Stomach (tissue), 9 donors: ENCODE measurements around the gene BAZ2B. TPM values are rescaled to one million over a fixed set of nuclear protein-coding genes. Genes with fewer than 3 reads are reported as not detected.
A peak's percentile ranks its signal among the peaks of the same experiment; 100 is the strongest.

Experiments used
- DNase-seq, 2 donors: peaks; one replicate each; pipeline versions ENCODE4 v3.0.0 to v3.0.0-alpha.2; 2013 to 2019
- H3K27ac ChIP-seq, 5 donors: fragments of 200-600 bp in 4 of 5; sonication (generic) in 4 of 5; one replicate each; pipeline ENCODE4 v1.5.1; 2013 to 2019; ENCODE audit warnings: mild to moderate bottlenecking in 1 of 5, moderate library complexity in 1 of 5
- H3K27me3 ChIP-seq, 3 donors: fragments of 200-600 bp; sonication (generic); one replicate each; pipeline ENCODE4 v1.5.1; 2017 to 2019; ENCODE audit warnings: mixed run types in 1 of 3
- H3K36me3 ChIP-seq, 4 donors: fragments of 200-600 bp; sonication (generic); 1 replicate in 3 of 4; 2 replicates in 1 of 4; pipeline ENCODE4 v1.5.1; 2016 to 2019
- H3K4me1 ChIP-seq, 4 donors: fragments of 200-600 bp; sonication (generic); one replicate each; pipeline ENCODE4 v1.5.1; 2016 to 2019
- H3K4me3 ChIP-seq, 4 donors: fragments of 200-600 bp; sonication (generic) in 3 of 4; one replicate each; pipeline ENCODE4 v1.5.1; 2016 to 2019; ENCODE audit warnings: mild to moderate bottlenecking in 1 of 4
- H3K9me3 ChIP-seq, 4 donors: fragments of 200-600 bp; sonication (generic); one replicate each; pipeline ENCODE4 v1.5.1; 2016 to 2019
- EP300 ChIP-seq: sonication (generic); formaldehyde crosslinking; IDR thresholded peaks from one replicate; pipeline ENCODE4 v1.6.1; 2017; ENCODE audit warnings: antibody characterized with exemption
- POLR2A ChIP-seq, 4 donors: fragments of 450-650 bp; IDR thresholded peaks; one replicate each; pipeline ENCODE4 v1.6.1; 2016; ENCODE audit warnings: antibody characterized with exemption in 4 of 4, control low read depth in 2 of 4, mild to moderate bottlenecking in 1 of 4, moderate library complexity in 1 of 4
- POLR2AphosphoS5 ChIP-seq, 3 donors: sonication (generic); formaldehyde crosslinking; IDR thresholded peaks; one replicate each; pipeline ENCODE4 v1.6.1; 2016; ENCODE audit warnings: antibody characterized with exemption in 3 of 3
- WGBS, 5 donors: extraction: QIAGEN DNeasy Blood & Tissue Kit in 3 of 5; methylation state at CpG; one replicate each; pipeline versions ENCODE4 v1.1.5 to v1.1.7; 2013 to 2018; 5-methylcytosine and 5-hydroxymethylcytosine counted together
- intact Hi-C: fragments of 100-400 bp; cut with DNase I; formaldehyde crosslinking; loops from one replicate; pipeline ENCODE4 v1.15.1; 2023; ENCODE audit warnings: low total_unique reads
- polyA plus RNA-seq, 3 donors: library from polyadenylated mRNA; stranded (reverse); fragments of 200-250 nt; gene quantifications; one replicate each; pipeline ENCODE4 v1.2.3, GENCODE V29; 2013
- total RNA-seq, 5 donors: library from RNA; depleted of rRNA; stranded (reverse); fragments of >200 nt; gene quantifications; one replicate each; pipeline versions ENCODE4 v1.1.0 to v1.2.3, GENCODE V29; 2014 to 2016
- TF ChIP-seq, protein P1 (sequence below), 7 experiments: fragments of 450-650 bp in 4 of 7; fragments of 200-600 bp in 3 of 7; sonication (generic) in 3 of 7; IDR thresholded peaks; one replicate each; pipeline ENCODE4 v1.5.1; 2016 to 2019; ENCODE audit warnings: antibody characterized with exemption in 7 of 7, control low read depth in 2 of 7, mild to moderate bottlenecking in 1 of 7
- donor health status: healthy with polysubstance abuse.
- donor health status: Bipolar disorder and iron deficiency.
- donor health status: healthy.

Gene BAZ2B
- total and polyA plus RNA-seq, 8 donors = 7.2 to 245 (median 59.2) TPM

DNA sequence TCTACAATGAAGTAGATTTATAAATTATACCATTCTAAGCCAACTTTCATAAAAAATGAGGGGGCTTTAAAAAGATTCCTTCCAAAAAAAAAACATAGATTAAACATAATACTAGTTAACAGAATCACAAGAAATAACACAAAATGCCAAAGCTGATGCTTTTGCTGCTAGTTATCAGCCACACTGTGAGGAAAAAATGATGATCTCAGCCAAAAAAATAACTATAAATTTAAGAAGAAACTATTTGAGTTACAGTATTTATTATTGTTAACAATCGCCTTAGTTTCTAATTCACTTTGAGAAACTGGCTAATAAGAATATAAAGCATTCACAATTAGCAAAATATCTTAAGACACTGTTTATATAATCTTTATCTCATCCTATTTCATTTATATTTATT lies 27.1 kb downstream of the BAZ2B start:
- Histone ChIP-seq H3K27me3 (no peaks in the 10 kb centered on the region), H3K27ac (no peak overlapping the region), H3K9me3 (no peaks in the 10 kb centered on the region), H3K4me3 (no peak overlapping the region), H3K4me1 (peaks cover 4 to 33% (median 19%) of the 10 kb centered on the region in 4 donors), H3K36me3 (peaks cover 0 to 4% (median 0%) of the 10 kb centered on the region in 4 donors)
- TF ChIP-seq, protein P1, sequence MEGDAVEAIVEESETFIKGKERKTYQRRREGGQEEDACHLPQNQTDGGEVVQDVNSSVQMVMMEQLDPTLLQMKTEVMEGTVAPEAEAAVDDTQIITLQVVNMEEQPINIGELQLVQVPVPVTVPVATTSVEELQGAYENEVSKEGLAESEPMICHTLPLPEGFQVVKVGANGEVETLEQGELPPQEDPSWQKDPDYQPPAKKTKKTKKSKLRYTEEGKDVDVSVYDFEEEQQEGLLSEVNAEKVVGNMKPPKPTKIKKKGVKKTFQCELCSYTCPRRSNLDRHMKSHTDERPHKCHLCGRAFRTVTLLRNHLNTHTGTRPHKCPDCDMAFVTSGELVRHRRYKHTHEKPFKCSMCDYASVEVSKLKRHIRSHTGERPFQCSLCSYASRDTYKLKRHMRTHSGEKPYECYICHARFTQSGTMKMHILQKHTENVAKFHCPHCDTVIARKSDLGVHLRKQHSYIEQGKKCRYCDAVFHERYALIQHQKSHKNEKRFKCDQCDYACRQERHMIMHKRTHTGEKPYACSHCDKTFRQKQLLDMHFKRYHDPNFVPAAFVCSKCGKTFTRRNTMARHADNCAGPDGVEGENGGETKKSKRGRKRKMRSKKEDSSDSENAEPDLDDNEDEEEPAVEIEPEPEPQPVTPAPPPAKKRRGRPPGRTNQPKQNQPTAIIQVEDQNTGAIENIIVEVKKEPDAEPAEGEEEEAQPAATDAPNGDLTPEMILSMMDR (IDR thresholded peaks at IDR 0.05) = no peak
- TF ChIP-seq POLR2A (IDR thresholded peaks at IDR 0.05) = no peak
- no peak for TF ChIP-seq POLR2AphosphoS5 (IDR thresholded peaks at IDR 0.05)
- no peak for TF ChIP-seq EP300
- no peak for DNase-seq
- WGBS, 5 donors = 81 to 96% (median 88%) methylated on average over 1 of the region's 1 CpG
- intact Hi-C loops = no loop called here

GRCh38 chr2:159586034-159586433 lies 30.3 kb downstream of the BAZ2B start:
- Histone ChIP-seq H3K4me3 (no peak overlapping the region), H3K36me3 (peaks cover 0 to 7% (median 3%) of the 10 kb centered on the region in 4 donors), H3K27me3 (no peaks in the 10 kb centered on the region), H3K4me1 (peaks cover 4 to 13% (median 9%) of the 10 kb centered on the region in 4 donors), H3K9me3 (no peaks in the 10 kb centered on the region), H3K27ac (no peak overlapping the region)
- 37 to 59% (median 47%) methylated on average over 3 of the region's 3 CpGs for WGBS, 5 donors
- no peak for TF ChIP-seq POLR2A (IDR thresholded peaks at IDR 0.05)
- no peak for TF ChIP-seq EP300
- TF ChIP-seq, protein P1 (IDR thresholded peaks at IDR 0.05) = no peak
- TF ChIP-seq POLR2AphosphoS5 (IDR thresholded peaks at IDR 0.05) = no peak
- no peak for DNase-seq
- intact Hi-C loops = no loop called here

- TF ChIP-seq POLR2AphosphoS5 (IDR thresholded peaks at IDR 0.05) (no peak), POLR2A (IDR thresholded peaks at IDR 0.05) (no peak), EP300 (no peak)
- TF ChIP-seq, protein P1 (IDR thresholded peaks at IDR 0.05) = no peak
- Histone ChIP-seq H3K36me3 (peaks cover 0 to 7% (median 3%) of the 10 kb centered on the region in 4 donors), H3K27me3 (no peaks in the 10 kb centered on the region), H3K9me3 (no peaks in the 10 kb centered on the region), H3K4me1 (peaks cover 3 to 11% (median 7%) of the 10 kb centered on the region in 4 donors), H3K27ac (no peak overlapping the region), H3K4me3 (no peak overlapping the region)
- intact Hi-C loops = no loop called here
- DNase-seq = peak in 1 of 2 donors; percentile 34
Measured at GRCh38 chr2:159585622-159586021, 30.7 kb downstream of the BAZ2B start.

GRCh38 chr2:159584796-159585195 lies 31.6 kb downstream of the BAZ2B start:
- TF ChIP-seq POLR2AphosphoS5 (IDR thresholded peaks at IDR 0.05) = no peak
- no peak for TF ChIP-seq EP300
- TF ChIP-seq POLR2A (IDR thresholded peaks at IDR 0.05) = no peak
- TF ChIP-seq, protein P1 (IDR thresholded peaks at IDR 0.05) = no peak
- H3K27ac ChIP-seq = no peak overlapping the region
- no peaks in the 10 kb centered on the region for H3K27me3 ChIP-seq
- DNase-seq = no peak
- peaks cover 0 to 7% (median 3%) of the 10 kb centered on the region in 4 donors for H3K36me3 ChIP-seq
- intact Hi-C loops = no loop called here
- no peak overlapping the region for H3K4me3 ChIP-seq
- no peaks in the 10 kb centered on the region for H3K9me3 ChIP-seq
- peaks cover 0 to 10% (median 3%) of the 10 kb centered on the region in 4 donors for H3K4me1 ChIP-seq
- WGBS, 5 donors = 82 to 92% (median 91%) methylated on average over 2 of the region's 2 CpGs
